A549 (cell line): ENCODE data around the gene MED16. TPM values are rescaled to one million over a fixed set of nuclear protein-coding genes. Genes with fewer than 3 reads are reported as not detected.

Source experiments
- ATAC-seq, 2 experiments: fragments of 200-7000 bp in 1 of 2; fragments of >200 bp in 1 of 2; cut with Nextera tagmentation in 1 of 2; cut with Tn5 transposase in 1 of 2; 3 replicates each; pipeline versions ENCODE4 v1.8.0 to v1.9.1; 2018 to 2020; ENCODE audit warnings: mild to moderate bottlenecking in 1 of 2, moderate library complexity in 1 of 2
- CTCF ChIA-PET: fragments of 300-600 bp; sonication (Branson Sonifier 250); formaldehyde crosslinking; extraction: SDS; loops from one replicate; lab custom pipeline; 2021; ENCODE audit warnings: antibody characterized with exemption, inconsistent platforms; lab: Yijun Ruan, JAX
- POLR2A ChIA-PET: fragments of 350-600 bp; formaldehyde crosslinking; extraction: SDS; loops from one replicate; lab custom pipeline; 2021; ENCODE audit warnings: antibody characterized with exemption, inconsistent platforms; lab: Yijun Ruan, JAX
- DNase-seq, 2 experiments: peaks; one replicate each; pipeline versions ENCODE4 v3.0.0 to v3.0.0-alpha.2; 2011 to 2016; ENCODE audit warnings: low read depth in 1 of 2, low spot score in 1 of 2
- FAIRE-seq: peaks from 2 replicates; lab custom pipeline; 2011; peaks lifted over from hg19 to GRCh38; lab: Jason Lieb, UNC
- H3K27ac ChIP-seq, 2 experiments: fragments of >200 bp; sonication (Bioruptor Twin); formaldehyde crosslinking; 3 replicates each; pipeline ENCODE4 v1.5.1; 2016 to 2017
- H3K4me1 ChIP-seq: fragments of >200 bp; sonication (Bioruptor Twin); formaldehyde crosslinking; 3 replicates; pipeline ENCODE4 v1.6.1; 2016
- H3K4me2 ChIP-seq: fragments of >200 bp; sonication (Bioruptor Twin); formaldehyde crosslinking; 3 replicates; pipeline ENCODE4 v1.6.1; 2016
- H3K4me3 ChIP-seq: fragments of >200 bp; sonication (Bioruptor Twin); formaldehyde crosslinking; 3 replicates; pipeline ENCODE4 v1.5.1; 2016
- H3K9me3 ChIP-seq: fragments of >200 bp; sonication (Bioruptor Twin); formaldehyde crosslinking; 3 replicates; pipeline ENCODE4 v1.6.1; 2016
- ATOH8 ChIP-seq: fragments of 250-450 bp; sonication (Bioruptor Pico); IDR thresholded peaks from 2 replicates; pipeline ENCODE4 v1.5.0; 2020; ENCODE audit warnings: low read depth, mild to moderate bottlenecking, moderate library complexity
- CBX8 ChIP-seq: fragments of 200-600 bp; sonication (generic); IDR thresholded peaks from 2 replicates; pipeline ENCODE4 v1.6.1; 2016
- CEBPB ChIP-seq, 2 experiments: fragments of >200 bp in 1 of 2; sonication (Bioruptor Twin) in 1 of 2; formaldehyde crosslinking in 1 of 2; IDR thresholded peaks; 2 replicates each; pipeline ENCODE4 v1.6.1; 2012 to 2016
- CHD4 ChIP-seq: fragments of 200-600 bp; sonication (generic); IDR thresholded peaks from 2 replicates; pipeline ENCODE4 v1.6.1; 2016; ENCODE audit warnings: antibody characterized with exemption, mild to moderate bottlenecking, borderline replicate concordance
- EP300 ChIP-seq, 2 experiments: fragments of >200 bp; sonication (Bioruptor Twin); formaldehyde crosslinking; IDR thresholded peaks; 2 replicates in 1 of 2; 3 replicates in 1 of 2; pipeline ENCODE4 v1.6.1; 2016 to 2017
- FOSL2 ChIP-seq, 2 experiments: fragments of 450-650 bp in 1 of 2; fragments of >200 bp in 1 of 2; sonication (Bioruptor Twin) in 1 of 2; formaldehyde crosslinking; IDR thresholded peaks; 2 replicates each; pipeline versions ENCODE4 v1.5.0 to v1.6.1; 2016 to 2020; ENCODE audit warnings: mild to moderate bottlenecking in 1 of 2, moderate library complexity in 1 of 2
- HMGXB4 ChIP-seq: fragments of 250-450 bp; sonication (Bioruptor Pico); IDR thresholded peaks from 2 replicates; pipeline ENCODE4 v1.5.0; 2021; ENCODE audit warnings: mild to moderate bottlenecking, moderate library complexity, borderline replicate concordance
- HOXB5 ChIP-seq: fragments of 250-450 bp; sonication (Bioruptor Pico); IDR thresholded peaks from 2 replicates; pipeline ENCODE4 v1.5.0; 2020; ENCODE audit warnings: mild to moderate bottlenecking, moderate library complexity
- JUN ChIP-seq, 2 experiments: fragments of >200 bp; sonication (Bioruptor Twin); formaldehyde crosslinking; IDR thresholded peaks; 2 replicates in 1 of 2; 3 replicates in 1 of 2; pipeline ENCODE4 v1.6.1; 2016 to 2017
- MAFK ChIP-seq: fragments of 450-650 bp; IDR thresholded peaks from 2 replicates; pipeline ENCODE4 v1.6.1; 2014; ENCODE audit not compliant: partially characterized antibody
- MAZ ChIP-seq: fragments of 150-350 bp; IDR thresholded peaks from 2 replicates; pipeline ENCODE4 v1.6.1; 2014; ENCODE audit warnings: antibody characterized with exemption, low read depth, low read length, borderline replicate concordance
- POLR2A ChIP-seq: IDR thresholded peaks from 2 replicates; pipeline ENCODE4 v1.6.1; 2012; ENCODE audit warnings: mild to moderate bottlenecking, low read length
- TFCP2L1 ChIP-seq: fragments of 250-450 bp; sonication (Bioruptor Pico); IDR thresholded peaks from 2 replicates; pipeline ENCODE4 v1.5.0; 2021; ENCODE audit warnings: mild to moderate bottlenecking
- ZFP36 ChIP-seq: fragments of 450-650 bp; IDR thresholded peaks from 2 replicates; pipeline ENCODE4 v1.6.1; 2014; ENCODE audit warnings: borderline replicate concordance; ENCODE audit not compliant: partially characterized antibody
- ZSCAN20 ChIP-seq: fragments of 250-450 bp; sonication (Bioruptor Pico); IDR thresholded peaks from 2 replicates; pipeline ENCODE4 v1.8.0; 2022; ENCODE audit warnings: mild to moderate bottlenecking, moderate library complexity
- WGBS: methylation state at CpG from one replicate; pipeline ENCODE4 v1.1.6; 2017; ENCODE audit errors: missing lambda C conversion rate; 5-methylcytosine and 5-hydroxymethylcytosine counted together
- polyA plus RNA-seq, 4 experiments: library from polyadenylated mRNA; depleted of rRNA in 3 of 4; stranded (reverse); fragments of >200 nt; fragmentation: RNase III in 1 of 4; extraction: RNeasy Plus Mini Kit Qiagen cat#74134 plus additional on column Dnase treatment in 1 of 4; gene quantifications; 2 replicates in 3 of 4; 3 replicates in 1 of 4; pipeline ENCODE4 v1.2.3, GENCODE V29; 2011 to 2017

Gene MED16
- polyA plus RNA-seq, 2 of the 4 experiments (the other 2 are of a cell fraction) = 8.0 to 12.7 TPM

DNA sequence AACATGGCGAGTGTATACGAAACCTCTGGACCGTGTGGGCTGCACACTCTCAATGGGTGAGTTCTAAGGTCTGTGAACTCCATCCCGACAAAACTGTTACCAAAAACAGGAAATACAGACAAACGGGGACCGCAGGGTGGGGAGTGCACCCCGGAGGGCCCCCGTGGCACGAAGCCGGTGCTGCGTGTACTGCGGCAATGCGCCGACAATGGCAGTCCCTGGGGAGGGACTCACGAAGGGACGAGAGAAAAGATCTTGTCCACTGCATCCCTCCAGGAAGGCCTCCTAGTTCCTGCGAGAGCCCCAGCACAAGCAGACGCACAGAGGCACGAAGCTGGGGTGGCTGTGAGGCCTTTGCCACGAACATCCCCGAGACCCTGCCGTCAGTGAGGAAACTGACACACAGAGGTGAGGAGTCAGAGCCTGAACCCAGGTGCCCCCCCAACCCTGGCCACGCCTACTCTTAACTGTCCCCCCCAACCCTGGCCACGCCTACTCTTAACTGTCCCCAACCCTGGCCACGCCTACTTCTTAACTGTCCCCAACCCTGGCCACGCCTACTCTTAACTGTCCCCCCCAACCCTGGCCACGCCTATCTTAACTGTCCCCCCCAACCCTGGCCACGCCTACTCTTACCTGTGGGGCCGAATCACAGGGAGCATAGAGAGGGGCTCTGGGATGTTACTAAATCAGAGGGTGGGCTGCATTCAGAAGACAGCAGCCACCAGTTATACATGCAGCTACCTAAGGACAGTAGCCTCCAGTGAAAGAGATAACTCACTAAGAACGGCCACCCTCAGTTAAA is 4.2 kb downstream of the MED16 start:
- ChIA-PET POLR2A (interaction anchor here (0.6 kb wide), 1 partner anchor 9 kb away, joined by 3 read pairs; no protein-coding TSS in a partner anchor), CTCF (interaction anchor here (1.0 kb wide), 1 partner anchor 15 kb away, joined by 3 read pairs; no protein-coding TSS in a partner anchor)
- DNase-seq = no peak
- no peak for FAIRE-seq
- Histone ChIP-seq H3K9me3 (no peaks in the 10 kb centered on the region), H3K4me3 (no peak overlapping the region), H3K27ac (no peak overlapping the region), H3K4me1 (no peaks in the 10 kb centered on the region), H3K4me2 (no peak overlapping the region)
- no peak for ATAC-seq
- 87% methylated on average over 24 of the region's 30 CpGs for WGBS
- no peak for TF ChIP-seq ZFP36

- ATAC-seq = no peak
- TF ChIP-seq JUN (IDR thresholded peaks at IDR 0.05) (no peak), EP300 (IDR thresholded peaks at IDR 0.05) (no peak), CEBPB (IDR thresholded peaks at IDR 0.05) (no peak), TFCP2L1 (CRISPR knock-in tag) (no peak), FOSL2 (IDR thresholded peaks at IDR 0.05) (no peak), FOSL2 (CRISPR knock-in tag; IDR thresholded peaks at IDR 0.05) (no peak), MAZ (no peak), HOXB5 (no peak), CHD4 (no peak), ATOH8 (CRISPR knock-in tag) (no peak), POLR2A (no peak), ZSCAN20 (CRISPR knock-in tag) (no peak), CBX8 (no peak)
- TF ChIP-seq, all 56 proteins: peak for 0
- 95% methylated on average over 9 of the region's 10 CpGs for WGBS
- H3K4me2 ChIP-seq = no peak overlapping the region
- H3K27ac ChIP-seq = no peak overlapping the region
- H3K9me3 ChIP-seq = no peaks in the 10 kb centered on the region
- H3K4me3 ChIP-seq = no peak overlapping the region
- DNase-seq (no peak), FAIRE-seq (no peak)
- H3K4me1 ChIP-seq = no peaks in the 10 kb centered on the region
- ChIA-PET POLR2A (no interaction called here), CTCF (interaction anchor here (1.5 kb wide), 1 partner anchor 31 kb away, joined by 3 read pairs; no protein-coding TSS in a partner anchor)
Observed at GRCh38 chr19:887599-887998, 5.4 kb downstream of the MED16 start.

DNA sequence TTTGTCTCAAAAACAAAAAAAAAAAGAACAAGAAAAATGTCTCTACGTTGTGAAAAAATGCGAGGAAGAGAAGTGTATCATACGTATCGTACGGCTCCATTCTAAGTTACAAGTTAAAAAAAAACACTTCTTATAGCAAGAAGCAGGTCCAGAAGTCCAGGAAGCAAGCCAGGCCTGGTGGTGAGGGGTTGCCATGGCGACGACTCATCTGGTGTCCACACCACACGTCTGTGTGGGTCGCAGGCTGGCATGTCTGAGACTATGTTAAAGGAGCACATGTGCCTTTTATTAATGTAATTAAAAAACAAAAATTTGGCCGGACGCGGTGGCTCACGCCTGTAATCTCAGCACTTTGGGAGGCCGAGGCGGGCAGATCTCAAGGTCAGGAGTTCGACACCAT is 5.9 kb downstream of the MED16 start:
- no peak for ATAC-seq

More for the DNA sequence above, 5.9 kb downstream of the MED16 start:
- Histone ChIP-seq H3K27ac (no peak overlapping the region), H3K4me1 (no peaks in the 10 kb centered on the region), H3K9me3 (no peaks in the 10 kb centered on the region), H3K4me2 (no peak overlapping the region), H3K4me3 (no peak overlapping the region)
- POLR2A ChIA-PET = no interaction called here
- 87% methylated on average over 16 of the region's 16 CpGs for WGBS
- no peak for DNase-seq
- FAIRE-seq = no peak
- CTCF ChIA-PET = interaction anchor here (1.5 kb wide), 1 partner anchor 31 kb away, joined by 3 read pairs; no protein-coding TSS in a partner anchor
- TF ChIP-seq ZSCAN20 (CRISPR knock-in tag) (no peak), MAZ (no peak), HMGXB4 (no peak), MAFK (no peak), ZFP36 (no peak), EP300 (IDR thresholded peaks at IDR 0.05) (no peak)
